HepG2 (cell line): ENCODE measurements around the gene NACC2. TPM values are rescaled to one million over a fixed set of nuclear protein-coding genes. Genes with fewer than 3 reads are reported as not detected.

Experiments used
- ARID5B ChIP-seq: IDR thresholded peaks from 2 replicates; pipeline ENCODE4 v1.4.0; 2020; ENCODE audit warnings: mild to moderate bottlenecking, missing genetic modification reagents
- ELF1 ChIP-seq: sonication (generic); formaldehyde crosslinking; IDR thresholded peaks from 2 replicates; pipeline ENCODE4 v1.4.0; 2020; ENCODE audit warnings: missing genetic modification reagents
- GRHL1 ChIP-seq: sonication (generic); formaldehyde crosslinking; conservative IDR thresholded peaks from 2 replicates; pipeline ENCODE4 v1.8.0; 2022; ENCODE audit warnings: missing genetic modification reagents
- HDAC2 ChIP-seq: sonication (generic); formaldehyde crosslinking; IDR thresholded peaks from 2 replicates; pipeline ENCODE4 v1.4.0; 2020; ENCODE audit warnings: missing genetic modification reagents
- MAZ ChIP-seq, 2 experiments: sonication (generic) in 1 of 2; formaldehyde crosslinking in 1 of 2; IDR thresholded peaks; 2 replicates each; pipeline versions ENCODE4 v1.5.0 to v1.6.1; 2012 to 2020; ENCODE audit warnings: low read depth in 2 of 2, mild to moderate bottlenecking in 2 of 2, borderline replicate concordance in 1 of 2, improper control_type of control experiment in 1 of 2, low read length in 1 of 2, missing genetic modification reagents in 1 of 2, moderate library complexity in 1 of 2
- RARA ChIP-seq: IDR thresholded peaks from 2 replicates; pipeline ENCODE4 v1.6.1; 2016; ENCODE audit warnings: missing genetic modification reagents, missing compliant biosample characterization
- SOX6 ChIP-seq, 2 experiments: fragments of 450-650 bp in 1 of 2; sonication (generic) in 1 of 2; formaldehyde crosslinking in 1 of 2; IDR thresholded peaks; 2 replicates each; pipeline versions ENCODE4 v1.4.0 to v1.6.1; 2017 to 2020; ENCODE audit warnings: antibody characterized with exemption in 1 of 2, mild to moderate bottlenecking in 1 of 2, missing genetic modification reagents in 1 of 2
- TCF12 ChIP-seq, 2 experiments: fragments of 450-650 bp in 1 of 2; sonication (generic) in 1 of 2; formaldehyde crosslinking in 1 of 2; IDR thresholded peaks; 2 replicates each; pipeline versions ENCODE4 v1.6.1 to v1.8.0; 2017 to 2022; ENCODE audit warnings: antibody characterized with exemption in 1 of 2, mild to moderate bottlenecking in 1 of 2, missing genetic modification reagents in 1 of 2, moderate library complexity in 1 of 2
- TEAD3 ChIP-seq: optimal IDR thresholded peaks from 2 replicates; pipeline ENCODE3; 2016; ENCODE audit warnings: borderline replicate concordance
- TFDP1 ChIP-seq: IDR thresholded peaks from 2 replicates; pipeline ENCODE4 v1.6.1; 2016; ENCODE audit warnings: missing compliant biosample characterization, missing genetic modification reagents, borderline replicate concordance
- ZNF687 ChIP-seq: sonication (generic); formaldehyde crosslinking; IDR thresholded peaks from 2 replicates; pipeline ENCODE4 v1.5.1; 2020; ENCODE audit warnings: mild to moderate bottlenecking, missing genetic modification reagents, moderate library complexity
- ZNF713 ChIP-seq: sonication (generic); formaldehyde crosslinking; IDR thresholded peaks from 2 replicates; pipeline ENCODE4 v1.4.0; 2020; ENCODE audit warnings: mild to moderate bottlenecking, missing genetic modification reagents
- ZNF841 ChIP-seq: sonication (generic); formaldehyde crosslinking; IDR thresholded peaks from 2 replicates; pipeline ENCODE4 v1.8.1; 2023; ENCODE audit warnings: missing genetic modification reagents, borderline replicate concordance
- ZSCAN31 ChIP-seq: sonication (generic); formaldehyde crosslinking; IDR thresholded peaks from 2 replicates; pipeline ENCODE4 v1.5.0; 2020; ENCODE audit warnings: low read depth, mild to moderate bottlenecking, missing genetic modification reagents
- polyA plus RNA-seq, 8 experiments: library from polyadenylated mRNA; depleted of rRNA in 3 of 8; stranded (reverse) in 7 of 8; unstranded in 1 of 8; fragments of >200 nt; fragmentation: Illumina TruSeq in 4 of 8; extraction: Trizol in 4 of 8; gene quantifications; 2 replicates each; pipeline versions ENCODE4 v1.2.1 to v1.2.3, GENCODE V29; 2011 to 2016; ENCODE audit warnings: low read depth in 4 of 8, missing spikeins in 1 of 8, mixed read lengths in 1 of 8; ENCODE audit not compliant: insufficient read depth in 1 of 8
- total RNA-seq, 5 experiments: library from RNA; depleted of rRNA; stranded (reverse); fragments of >200 nt; fragmentation: Illumina TruSeq; extraction: Trizol; gene quantifications; 2 replicates each; pipeline ENCODE4 v1.2.3, GENCODE V29; 2016; ENCODE audit warnings: low read depth in 1 of 5

The NACC2 gene
- total and polyA plus RNA-seq, 2 of the 13 experiments (the other 11 are each of a cell fraction or from before 2014, with no cell fraction given), result 5.9 to 12.3 TPM

- TF ChIP-seq ARID5B (CRISPR knock-in tag) (peak; percentile 10; the same call in 1 of the 2 replicates), ZNF841 (CRISPR knock-in tag) (no peak), ZNF687 (CRISPR knock-in tag) (peak; percentile 85), TFDP1 (peak; percentile 70; the same call in 1 of the 2 replicates), TCF12 (IDR thresholded peaks at IDR 0.05) (no peak), TCF12 (CRISPR knock-in tag; IDR thresholded peaks at IDR 0.05) (no peak), MAZ (IDR thresholded peaks at IDR 0.05; ENCODE audit: borderline replicate concordance, low read depth, low read length) (no peak; the same call in 1 of the 2 replicates), MAZ (CRISPR knock-in tag; IDR thresholded peaks at IDR 0.05; ENCODE audit: low read depth) (peak; percentile 38; the same call in 1 of the 2 replicates), HDAC2 (CRISPR knock-in tag) (peak; percentile 33; the same call in 1 of the 2 replicates), GRHL1 (CRISPR knock-in tag) (no peak), RARA (0 out of 2 replicates have a peak, but pooled peaks have one; percentile 21), TEAD3 (peak; percentile 94), ZSCAN31 (CRISPR knock-in tag) (peak; percentile 61; the same call in 1 of the 2 replicates), ELF1 (no peak), ZNF713 (CRISPR knock-in tag) (no peak), SOX6 (IDR thresholded peaks at IDR 0.05) (no peak), SOX6 (CRISPR knock-in tag; IDR thresholded peaks at IDR 0.05) (0 out of 2 replicates have a peak, but pooled peaks have one; percentile 15)
These were observed 92.2 kb downstream of the NACC2 start (continued) for GRCh38 chr9:136002881-136003280.
